ENCODE measurements around the gene CTSF. TPM values are rescaled to one million over a fixed set of nuclear protein-coding genes. Genes with fewer than 3 reads are reported as not detected.

CTSF gene
- total RNA-seq, result not detected in 3 replicates

DNA sequence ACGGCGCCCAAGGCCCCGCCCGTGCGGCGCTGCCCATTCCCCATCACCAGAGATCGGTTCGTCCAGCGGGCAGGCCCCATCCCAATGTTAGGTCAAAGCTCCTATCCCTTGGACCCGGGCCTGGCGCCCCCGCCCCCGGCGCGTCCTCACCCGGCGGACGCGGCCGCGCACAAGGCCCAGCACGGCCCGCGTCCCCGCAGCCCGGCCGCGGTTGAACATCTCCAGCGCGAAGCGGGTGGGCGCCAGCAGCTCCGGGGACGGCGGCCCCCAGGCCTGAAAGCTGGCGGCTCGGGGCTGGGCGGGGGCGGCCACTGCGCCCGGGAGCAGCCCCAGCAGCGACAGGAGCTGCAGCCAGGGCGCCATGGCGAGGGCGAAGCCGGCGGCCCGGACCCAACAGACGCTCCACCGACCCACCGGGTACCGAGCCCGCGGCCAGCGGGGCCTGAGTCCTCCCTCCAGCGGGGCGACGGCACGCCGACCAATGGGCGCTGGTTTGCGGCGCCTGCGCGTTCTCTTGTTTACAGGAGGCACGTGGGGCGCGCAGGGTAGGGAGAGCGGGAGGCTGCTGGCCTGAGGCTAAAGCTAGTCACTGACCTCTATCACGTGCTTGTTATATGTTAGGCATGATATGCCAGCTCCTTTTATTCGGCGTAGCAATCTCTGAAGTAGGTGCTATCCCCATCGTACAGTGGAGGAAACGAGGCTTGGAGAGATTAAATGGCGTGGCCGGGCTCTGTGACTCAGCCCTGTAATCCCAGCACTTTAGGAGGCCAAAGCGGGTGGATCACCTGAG is at the start of gene CTSF:
CTSF (minus strand) TSS at position 483 of the 793 bp plus-strand sequence; CDS start at position 363, 120 bp downstream.
- peaks cover 11% of the 10 kb centered on the region for H3K4me1 Mint-ChIP-seq
- no peak within 1 kb of the TSS for H3K27ac Mint-ChIP-seq
- H3K4me3 Mint-ChIP-seq, result no peak within 1 kb of the TSS
- no peaks in the 10 kb centered on the region for H3K36me3 Mint-ChIP-seq
- no peak for DNase-seq (ENCODE audit: low spot score in 2 of 2, unreplicated experiment in 2 of 2)
- H3K9me3 Mint-ChIP-seq, result no peaks in the 10 kb centered on the region
- TF ChIP-seq CTCF (IDR thresholded peaks at IDR 0.05; ENCODE audit: unreplicated experiment), result no peak
- no peaks in the 10 kb centered on the region for H3K27me3 Mint-ChIP-seq (ENCODE audit: low read depth)

GRCh38 chr11:66617155-66617834 is 48.9 kb upstream of the CTSF start:
- DNase-seq (ENCODE audit: low spot score in 2 of 2, unreplicated experiment in 2 of 2), result no peak
- H3K36me3 Mint-ChIP-seq, result peaks cover 4% of the 10 kb centered on the region
- peak overlapping the region; percentile 96 for H3K4me3 Mint-ChIP-seq
- H3K4me1 Mint-ChIP-seq, result peaks cover 38% of the 10 kb centered on the region
- peak overlapping the region; percentile 99 for H3K27ac Mint-ChIP-seq
- no peaks in the 10 kb centered on the region for H3K27me3 Mint-ChIP-seq (ENCODE audit: low read depth)
- TF ChIP-seq CTCF (IDR thresholded peaks at IDR 0.05; ENCODE audit: unreplicated experiment), result no peak
- H3K9me3 Mint-ChIP-seq, result no peaks in the 10 kb centered on the region

GRCh38 chr11:66616379-66617154 is 48.2 kb upstream of the CTSF start, which contains the start of gene RBM14:
RBM14 (plus strand) TSS chr11:66616630; CDS start chr11:66616721, 91 bp downstream.
- peak within 1 kb of the TSS; percentile 96 for H3K4me3 Mint-ChIP-seq
- H3K4me1 Mint-ChIP-seq, result peaks cover 36% of the 10 kb centered on the region
- no peaks in the 10 kb centered on the region for H3K9me3 Mint-ChIP-seq
- peaks cover 4% of the 10 kb centered on the region for H3K36me3 Mint-ChIP-seq
- H3K27ac Mint-ChIP-seq, result peak within 1 kb of the TSS; percentile 99
- DNase-seq (ENCODE audit: low spot score in 2 of 2, unreplicated experiment in 2 of 2), result peak; percentile 98
- no peak for TF ChIP-seq CTCF (IDR thresholded peaks at IDR 0.05; ENCODE audit: unreplicated experiment)
- H3K27me3 Mint-ChIP-seq (ENCODE audit: low read depth), result no peaks in the 10 kb centered on the region

- H3K27me3 Mint-ChIP-seq (ENCODE audit: low read depth), result no peaks in the 10 kb centered on the region
- H3K9me3 Mint-ChIP-seq, result no peaks in the 10 kb centered on the region
- H3K4me3 Mint-ChIP-seq, result no peak overlapping the region
- H3K36me3 Mint-ChIP-seq, result peaks cover 6% of the 10 kb centered on the region
- peaks cover 26% of the 10 kb centered on the region for H3K4me1 Mint-ChIP-seq
- DNase-seq (ENCODE audit: low spot score in 2 of 2, unreplicated experiment in 2 of 2), result no peak
- no peak overlapping the region for H3K27ac Mint-ChIP-seq
- no peak for TF ChIP-seq CTCF (IDR thresholded peaks at IDR 0.05; ENCODE audit: unreplicated experiment)
These were observed 45.7 kb upstream of the CTSF start for GRCh38 chr11:66614073-66614472.

DNA sequence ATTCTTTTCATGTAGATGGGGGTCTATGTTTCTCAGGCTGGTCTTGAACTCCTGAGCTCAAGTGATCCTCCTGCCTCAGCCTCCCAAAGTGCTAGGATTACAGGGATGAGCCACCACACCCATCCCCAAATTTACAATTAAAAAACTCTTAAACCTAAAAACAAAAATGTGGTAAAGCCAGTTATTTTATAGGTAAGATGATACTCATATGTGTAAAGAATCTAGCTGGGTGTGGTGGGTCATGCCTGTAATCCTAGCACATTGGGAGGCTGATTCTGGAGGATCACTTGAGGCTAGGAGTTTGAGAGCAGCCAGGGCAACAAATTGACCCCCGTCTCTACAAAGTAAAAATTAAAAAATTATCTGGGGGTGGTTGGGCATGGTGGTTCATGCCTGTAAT is 44.1 kb upstream of the CTSF start:
- no peak for TF ChIP-seq CTCF (IDR thresholded peaks at IDR 0.05; ENCODE audit: unreplicated experiment)
- no peaks in the 10 kb centered on the region for H3K9me3 Mint-ChIP-seq
- peaks cover 3% of the 10 kb centered on the region for H3K36me3 Mint-ChIP-seq
- DNase-seq (ENCODE audit: low spot score in 2 of 2, unreplicated experiment in 2 of 2), result no peak
- H3K27ac Mint-ChIP-seq, result no peak overlapping the region
- H3K4me3 Mint-ChIP-seq, result no peak overlapping the region
- no peaks in the 10 kb centered on the region for H3K27me3 Mint-ChIP-seq (ENCODE audit: low read depth)
- peaks cover 10% of the 10 kb centered on the region for H3K4me1 Mint-ChIP-seq
